HG02884 (cell line): ENCODE results near the gene RRP1.

Experiments used
- ATAC-seq: cut with Tn5 transposase; IDR thresholded peaks from one replicate; pipeline ENCODE4 v1.9.1; 2021; ENCODE audit warnings: mild to moderate bottlenecking, moderate library complexity; ENCODE audit not compliant: unreplicated experiment

RRP1 gene

GRCh38 chr21:43774163-43774562, 15.2 kb upstream of the RRP1 start:
- no peak for ATAC-seq

GRCh38 chr21:43775190-43775589, 14.2 kb upstream of the RRP1 start:
- no peak for ATAC-seq

DNA sequence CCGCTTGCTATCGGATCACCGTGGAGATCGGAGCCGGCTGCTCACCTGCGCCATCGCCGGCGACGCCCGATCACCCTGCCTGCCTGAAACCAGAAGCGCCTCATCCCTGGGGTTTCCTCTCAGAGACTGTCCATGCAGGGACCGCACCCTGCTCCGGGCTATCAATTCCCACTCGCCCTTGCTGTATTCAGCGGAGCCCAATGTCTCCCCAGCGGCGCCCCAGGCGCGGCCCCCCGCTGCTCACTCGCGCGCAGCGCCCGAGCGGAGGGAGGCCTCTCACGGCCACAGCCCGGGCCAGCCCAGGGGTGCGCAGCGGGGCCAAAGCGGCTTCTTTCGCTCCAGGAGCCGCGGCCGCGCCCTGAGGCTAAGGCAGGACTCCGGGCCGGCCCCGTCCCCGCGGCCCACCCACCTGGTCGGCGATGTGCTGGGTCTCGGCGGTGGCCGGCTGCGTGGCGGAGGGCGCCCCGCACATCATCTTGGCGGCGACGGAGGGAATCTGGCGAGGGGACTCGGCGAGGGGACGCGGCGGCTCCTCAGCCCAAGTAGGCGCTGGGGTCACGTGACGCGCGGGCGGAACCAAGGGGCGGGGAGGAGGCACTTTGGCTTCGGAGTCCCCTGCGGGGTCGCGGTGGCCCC, 13.5 kb upstream of the RRP1 start, which contains the start of gene CSTB:
CSTB (minus strand) TSS at position 514 of the 636 bp plus-strand sequence; CDS start at position 475, 39 bp downstream.
- ATAC-seq = peak; percentile 61

GRCh38 chr21:43777953-43778352, 11.4 kb upstream of the RRP1 start:
- ATAC-seq = no peak

GRCh38 chr21:43778469-43779335, 10.7 kb upstream of the RRP1 start:
- no peak for ATAC-seq

DNA sequence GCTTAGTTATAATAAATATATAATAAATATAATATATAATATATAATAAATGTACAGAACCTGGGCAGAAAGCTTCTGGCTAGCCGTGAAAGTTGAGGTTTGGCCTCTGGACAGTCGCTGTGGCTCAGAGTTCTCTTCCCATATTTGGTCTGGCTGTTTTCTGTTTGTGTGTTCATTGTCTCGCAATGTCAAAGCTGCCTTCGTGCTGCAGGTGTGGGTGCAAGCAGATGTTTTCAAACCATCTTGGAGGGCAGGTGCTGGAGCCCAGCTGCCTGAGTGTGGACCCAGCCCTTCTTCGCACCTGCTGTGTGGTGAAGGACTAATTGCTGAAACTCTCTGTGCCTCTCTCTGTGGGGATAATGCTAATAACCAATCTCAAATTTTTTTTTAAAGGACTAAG, 9.7 kb upstream of the RRP1 start:
- ATAC-seq = no peak

GRCh38 chr21:43781846-43782245, 7.5 kb upstream of the RRP1 start:
- no peak for ATAC-seq

- no peak for ATAC-seq
Observed at GRCh38 chr21:43782431-43783097, 6.8 kb upstream of the RRP1 start.

- no peak for ATAC-seq
Observed at GRCh38 chr21:43783098-43783700, 6.2 kb upstream of the RRP1 start.

GRCh38 chr21:43785134-43785533, 4.2 kb upstream of the RRP1 start:
- no peak for ATAC-seq

DNA sequence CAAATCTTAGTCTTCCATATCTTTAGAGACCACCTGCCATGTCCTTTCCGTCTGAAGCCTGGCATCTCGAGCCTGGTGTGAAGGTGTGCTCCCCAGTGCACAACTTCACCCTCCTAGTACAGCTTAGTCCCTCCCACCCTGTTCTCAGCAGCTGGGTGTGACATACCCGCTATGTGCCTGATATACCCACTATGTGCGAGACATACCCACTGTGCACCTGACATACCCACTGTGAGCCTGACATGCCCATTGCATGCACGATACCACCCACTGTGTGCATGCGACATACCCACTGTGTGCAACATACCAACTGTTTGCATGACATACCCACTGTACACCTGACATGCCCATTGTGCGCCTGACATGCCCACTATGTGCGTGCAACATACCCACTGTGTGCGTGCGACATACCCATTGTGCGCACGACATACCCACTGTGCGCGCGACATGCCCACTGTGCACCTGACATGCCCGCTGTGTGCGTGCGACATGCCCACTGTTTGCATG, 3.0 kb upstream of the RRP1 start:
- no peak for ATAC-seq

GRCh38 chr21:43786807-43787440, 2.5 kb upstream of the RRP1 start:
- no peak for ATAC-seq

DNA sequence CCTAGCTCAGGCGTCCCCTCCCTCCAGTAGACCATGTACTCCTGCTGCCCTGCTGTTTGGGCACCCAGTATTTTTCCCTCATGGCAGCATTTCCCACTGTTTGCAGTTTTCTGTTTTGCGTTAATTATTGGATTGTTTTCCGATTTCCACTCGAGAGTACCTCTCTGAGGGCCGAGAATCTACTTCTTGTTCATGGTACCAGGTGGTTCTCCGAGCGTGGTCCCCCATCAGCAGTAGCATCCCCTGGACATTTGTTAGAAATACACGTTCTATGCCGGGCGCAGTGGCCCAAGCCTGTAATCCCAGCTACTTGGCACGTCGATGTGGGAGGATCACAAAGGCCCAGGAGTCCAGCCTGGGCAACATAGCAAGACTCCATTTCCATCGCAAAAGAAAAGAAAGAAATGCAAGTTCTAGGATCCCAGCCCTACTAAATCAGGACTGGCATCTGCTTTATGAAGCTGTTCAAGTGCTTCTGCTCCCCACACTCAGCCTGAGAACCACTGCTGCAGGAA, 690 bp downstream of the RRP1 start:
- ATAC-seq = no peak

GRCh38 chr21:43792406-43792805, 3.0 kb downstream of the RRP1 start:
- ATAC-seq = no peak

DNA sequence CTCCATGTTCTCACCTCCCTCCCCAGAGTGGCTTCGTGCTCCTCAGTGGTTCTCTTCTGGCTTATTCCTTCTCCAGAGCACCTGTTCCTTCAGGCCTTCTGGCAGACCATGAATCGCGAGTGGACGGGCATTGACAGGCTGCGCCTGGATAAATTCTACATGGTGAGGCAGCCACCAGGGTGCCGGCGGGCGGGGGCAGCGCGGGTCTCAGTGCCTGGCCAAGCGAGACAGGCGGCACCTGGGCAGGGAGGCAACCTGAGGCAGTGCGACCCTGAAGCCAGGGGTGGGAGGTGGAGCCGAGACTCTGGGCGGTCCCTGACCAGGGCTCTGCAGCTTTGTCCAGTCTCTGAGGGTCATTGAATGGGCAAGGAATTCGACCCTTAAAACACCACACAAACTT, 3.9 kb downstream of the RRP1 start:
- no peak for ATAC-seq

- no peak for ATAC-seq
Observed at GRCh38 chr21:43794311-43794710, 4.9 kb downstream of the RRP1 start.

DNA sequence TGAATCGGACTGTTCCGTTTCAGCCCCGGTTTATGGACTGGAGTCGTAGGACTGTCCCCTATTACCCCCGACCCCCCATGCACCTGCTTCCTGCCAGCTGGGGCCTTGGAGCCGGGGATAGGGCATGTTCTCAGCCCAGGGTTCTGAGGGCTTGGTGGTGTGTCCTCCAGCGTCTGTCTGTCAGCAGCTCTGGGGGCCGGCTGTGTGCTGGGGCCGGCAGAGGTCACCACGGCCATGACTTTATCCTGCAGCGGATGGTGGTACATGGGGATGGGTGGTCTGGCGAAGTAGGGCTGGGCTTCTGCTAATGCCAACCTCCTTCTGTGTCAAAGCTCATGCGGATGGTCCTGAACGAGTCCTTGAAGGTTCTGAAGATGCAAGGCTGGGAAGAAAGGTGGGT, 5.5 kb downstream of the RRP1 start:
- no peak for ATAC-seq

DNA sequence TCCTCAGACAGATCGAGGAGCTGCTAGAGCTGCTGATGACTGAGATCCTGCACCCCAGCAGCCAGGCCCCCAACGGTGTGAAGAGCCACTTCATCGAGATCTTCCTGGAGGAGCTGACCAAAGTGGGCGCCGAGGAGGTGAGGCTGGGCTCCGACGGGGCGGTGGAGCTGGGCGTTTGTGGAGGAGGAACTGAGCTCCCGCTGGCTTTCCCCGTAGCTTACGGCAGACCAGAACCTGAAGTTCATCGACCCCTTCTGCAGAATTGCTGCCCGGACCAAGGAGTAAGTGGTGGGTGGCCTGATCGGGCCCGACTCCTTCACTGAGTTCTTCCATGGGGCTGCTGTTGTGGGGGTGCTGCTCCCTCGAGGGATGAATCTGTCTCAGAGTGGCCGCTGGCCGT, 8.0 kb downstream of the RRP1 start:
- no peak for ATAC-seq

- ATAC-seq = no peak
Observed at GRCh38 chr21:43797925-43798715, 8.7 kb downstream of the RRP1 start.
